ENCODE data around the gene ABHD14A.

ABHD14A gene

DNA sequence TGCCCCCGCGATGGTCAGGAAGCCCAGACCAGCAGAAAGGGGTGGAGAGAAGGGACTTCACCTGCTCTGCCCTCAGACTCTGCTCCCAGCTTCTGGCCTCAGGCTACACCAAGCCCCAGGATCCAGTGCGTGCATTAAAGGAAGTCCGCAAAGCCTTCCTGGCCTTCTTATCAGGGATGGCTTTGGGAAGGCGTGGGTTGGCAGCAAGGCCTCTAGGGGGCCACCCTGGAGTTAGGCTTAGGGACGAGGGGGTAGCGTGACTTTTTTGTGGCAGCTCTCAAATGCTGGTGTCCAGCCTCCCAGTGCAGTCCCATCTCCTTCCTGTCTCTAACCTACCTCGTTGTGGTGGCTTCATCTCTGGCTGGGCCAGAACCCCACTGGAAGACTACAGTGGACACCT lies 39.7 kb downstream of the ABHD14A start:
- Histone ChIP-seq H3K9me3 (ENCODE audit: control insufficient read depth, low read length) (no peaks in the 10 kb centered on the region), H3K4me1 (ENCODE audit: control insufficient read depth, insufficient read depth, low read length) (no peaks in the 10 kb centered on the region), H3K9ac (ENCODE audit: low read length) (no peak overlapping the region), H3K27me3 (ENCODE audit: control insufficient read depth, insufficient read depth, low read length) (no peaks in the 10 kb centered on the region), H3K4me3 (ENCODE audit: low read length) (no peak overlapping the region), H3K36me3 (ENCODE audit: control insufficient read depth, insufficient read depth, low read length) (no peaks in the 10 kb centered on the region)

DNA sequence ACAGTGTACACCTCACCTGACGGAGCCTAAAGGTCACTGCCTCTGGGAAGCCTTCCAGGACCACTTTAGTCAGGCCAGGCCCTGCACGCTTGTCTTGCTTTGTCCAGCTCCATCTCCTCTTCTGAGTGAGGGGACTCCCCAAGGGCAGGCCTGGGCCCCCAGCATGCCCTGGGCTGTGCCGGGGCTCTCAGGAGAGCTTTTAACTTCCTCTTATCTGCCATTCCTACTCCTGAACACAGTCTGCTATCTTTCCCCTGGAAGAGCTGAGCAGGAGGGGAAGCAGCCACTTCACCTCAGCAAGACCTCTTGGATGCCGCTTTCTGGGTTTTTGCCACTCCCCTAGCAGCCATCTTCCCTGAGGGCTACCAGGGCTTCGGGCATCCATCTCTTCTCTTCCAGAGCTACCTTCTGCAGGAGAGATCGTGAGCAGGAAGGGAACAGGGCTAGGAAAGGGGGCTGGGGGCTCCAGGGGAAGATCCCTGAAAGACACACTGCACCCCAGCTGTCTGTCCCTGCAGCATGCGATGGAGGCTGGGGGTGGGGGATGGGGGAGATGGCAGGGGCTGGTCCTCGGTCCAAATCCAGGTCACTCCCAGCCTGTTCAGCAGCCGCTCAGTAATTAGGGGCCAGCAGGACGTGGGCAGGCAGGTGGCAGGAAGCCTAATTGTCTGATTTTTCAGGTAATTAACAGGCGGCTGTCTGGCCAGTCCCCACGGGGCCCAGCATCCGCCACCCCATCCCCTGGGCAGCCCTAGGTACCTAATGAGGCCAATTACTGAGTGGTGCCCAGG lies 40.8 kb downstream of the ABHD14A start:
- H3K4me1 ChIP-seq (ENCODE audit: control insufficient read depth, insufficient read depth, low read length) = no peaks in the 10 kb centered on the region
- no peak overlapping the region for H3K9ac ChIP-seq (ENCODE audit: low read length)
- H3K36me3 ChIP-seq (ENCODE audit: control insufficient read depth, insufficient read depth, low read length) = no peaks in the 10 kb centered on the region
- H3K27me3 ChIP-seq (ENCODE audit: control insufficient read depth, insufficient read depth, low read length) = no peaks in the 10 kb centered on the region
- no peak overlapping the region for H3K4me3 ChIP-seq (ENCODE audit: low read length)
- no peaks in the 10 kb centered on the region for H3K9me3 ChIP-seq (ENCODE audit: control insufficient read depth, low read length)

DNA sequence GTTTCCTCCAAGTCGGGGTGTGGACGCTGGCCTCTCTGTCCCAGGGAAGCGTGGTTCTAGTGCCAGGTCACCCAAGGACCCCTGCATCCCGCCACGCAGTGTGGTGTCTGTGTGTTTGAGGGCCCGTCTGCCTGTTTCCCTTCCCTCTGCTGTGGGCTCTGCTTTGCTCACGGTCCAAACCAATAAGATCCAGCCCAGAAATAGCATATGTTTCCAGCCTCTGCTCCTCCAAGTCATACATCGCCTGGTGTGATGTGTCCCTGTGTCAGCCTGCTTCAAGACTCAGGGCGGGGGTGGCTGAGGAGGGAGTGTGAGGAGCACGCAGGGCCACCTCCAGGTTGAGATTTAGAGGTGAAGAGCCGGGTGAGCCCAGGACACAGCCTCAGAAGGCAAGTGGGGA lies 42.7 kb downstream of the ABHD14A start:
- Histone ChIP-seq H3K9ac (ENCODE audit: low read length) (no peak overlapping the region), H3K9me3 (ENCODE audit: control insufficient read depth, low read length) (no peaks in the 10 kb centered on the region), H3K36me3 (ENCODE audit: control insufficient read depth, insufficient read depth, low read length) (no peaks in the 10 kb centered on the region), H3K4me1 (ENCODE audit: control insufficient read depth, insufficient read depth, low read length) (no peaks in the 10 kb centered on the region), H3K4me3 (ENCODE audit: low read length) (no peak overlapping the region), H3K27me3 (ENCODE audit: control insufficient read depth, insufficient read depth, low read length) (no peaks in the 10 kb centered on the region)

DNA sequence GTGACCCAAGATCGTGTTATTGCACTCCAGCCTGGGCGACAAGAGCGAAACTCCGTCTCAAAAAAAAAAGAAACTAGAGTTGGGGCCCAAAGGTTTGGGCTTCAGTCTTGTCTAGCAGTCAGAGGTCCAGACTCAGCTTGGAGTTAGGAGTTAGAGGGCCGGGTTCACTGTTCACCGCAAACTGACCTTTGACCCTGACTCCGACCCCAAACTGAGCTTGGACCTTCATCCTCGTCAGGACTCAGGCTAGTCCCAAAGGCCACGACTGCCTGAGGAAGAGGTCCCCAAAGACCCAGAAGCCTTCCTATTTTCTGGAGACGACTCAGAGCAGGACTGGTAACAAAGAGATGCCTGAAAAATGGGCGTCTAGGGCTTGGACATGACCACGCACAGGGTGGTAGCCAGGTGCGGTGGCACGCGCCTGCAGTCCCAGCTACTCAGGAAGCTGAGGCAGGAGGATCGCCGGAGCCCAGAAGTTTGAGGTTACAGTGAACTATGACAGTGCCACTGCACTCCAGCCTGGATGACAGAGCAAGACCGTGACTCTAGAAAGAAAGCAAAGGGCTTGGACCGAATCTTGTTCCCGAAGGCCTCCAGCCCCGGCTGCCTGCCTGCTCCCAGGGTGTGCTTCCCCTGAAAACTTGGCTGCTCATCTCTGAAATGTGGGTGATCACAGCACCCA lies 43.6 kb downstream of the ABHD14A start:
- Histone ChIP-seq H3K9ac (ENCODE audit: low read length) (no peak overlapping the region), H3K36me3 (ENCODE audit: control insufficient read depth, insufficient read depth, low read length) (no peaks in the 10 kb centered on the region), H3K27me3 (ENCODE audit: control insufficient read depth, insufficient read depth, low read length) (no peaks in the 10 kb centered on the region), H3K4me3 (ENCODE audit: low read length) (no peak overlapping the region), H3K4me1 (ENCODE audit: control insufficient read depth, insufficient read depth, low read length) (no peaks in the 10 kb centered on the region), H3K9me3 (ENCODE audit: control insufficient read depth, low read length) (no peaks in the 10 kb centered on the region)

DNA sequence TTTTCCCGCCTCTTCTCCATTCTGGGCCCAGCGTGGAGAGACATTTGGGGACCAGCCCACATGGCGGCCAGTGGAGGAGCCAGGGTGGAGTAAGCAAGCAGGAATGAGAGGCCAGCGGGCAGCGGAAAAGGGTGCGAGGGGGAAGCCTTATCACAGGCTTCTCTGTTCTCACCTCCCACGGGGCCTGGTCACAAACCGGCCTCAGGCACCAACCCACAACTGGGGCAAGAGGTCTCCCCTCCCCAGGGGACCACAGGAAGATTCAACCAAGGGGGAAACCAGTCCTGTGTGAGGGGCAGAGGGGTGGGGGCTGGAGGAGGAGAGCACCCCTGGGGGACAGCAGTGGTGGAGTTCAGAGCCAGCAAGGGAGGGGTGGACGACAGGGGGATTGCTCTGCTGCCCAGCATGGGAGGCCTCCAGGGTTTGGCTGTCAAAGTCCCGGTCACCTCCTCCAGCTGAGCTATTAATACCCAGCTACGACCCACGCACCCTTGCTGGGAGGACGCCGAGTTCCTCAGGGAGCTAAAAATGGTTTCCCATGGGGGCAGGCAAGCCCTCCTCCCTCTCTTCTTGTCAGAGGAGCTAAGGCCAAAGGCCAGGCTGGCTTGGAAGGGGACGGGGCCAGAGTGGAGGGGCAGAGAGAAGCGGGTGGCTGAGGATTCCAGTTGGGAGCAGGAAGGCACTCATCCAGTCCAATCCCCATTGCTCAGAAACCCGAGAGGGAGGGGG lies 44.7 kb downstream of the ABHD14A start:
- H3K4me3 ChIP-seq (ENCODE audit: low read length) = no peak overlapping the region
- H3K9ac ChIP-seq (ENCODE audit: low read length) = no peak overlapping the region
- no peaks in the 10 kb centered on the region for H3K9me3 ChIP-seq (ENCODE audit: control insufficient read depth, low read length)
- H3K27me3 ChIP-seq (ENCODE audit: control insufficient read depth, insufficient read depth, low read length) = no peaks in the 10 kb centered on the region
- H3K4me1 ChIP-seq (ENCODE audit: control insufficient read depth, insufficient read depth, low read length) = no peaks in the 10 kb centered on the region
- H3K36me3 ChIP-seq (ENCODE audit: control insufficient read depth, insufficient read depth, low read length) = no peaks in the 10 kb centered on the region

DNA sequence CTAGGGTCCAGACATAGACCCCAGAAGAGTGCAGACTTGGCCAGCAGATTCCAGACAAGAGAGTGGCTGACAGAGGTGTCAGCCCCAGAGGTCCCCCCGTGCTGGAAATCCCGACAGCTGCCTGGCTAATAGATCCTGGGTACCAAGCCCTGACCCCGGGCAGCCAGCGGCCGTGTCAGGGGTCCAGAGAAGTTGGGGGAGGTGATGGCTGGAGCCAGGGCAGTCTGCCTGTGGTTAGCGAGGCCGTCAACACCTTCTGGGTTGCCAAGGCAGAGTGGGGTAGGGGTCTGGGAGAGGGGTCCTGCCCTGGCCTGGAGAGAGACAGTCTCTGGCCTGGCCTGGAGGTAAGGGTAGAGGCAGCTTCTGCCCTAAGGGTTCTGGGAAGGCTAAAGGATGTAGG lies 45.9 kb downstream of the ABHD14A start:
- Histone ChIP-seq H3K4me3 (ENCODE audit: low read length) (no peak overlapping the region), H3K27me3 (ENCODE audit: control insufficient read depth, insufficient read depth, low read length) (no peaks in the 10 kb centered on the region), H3K36me3 (ENCODE audit: control insufficient read depth, insufficient read depth, low read length) (no peaks in the 10 kb centered on the region), H3K9me3 (ENCODE audit: control insufficient read depth, low read length) (no peaks in the 10 kb centered on the region), H3K9ac (ENCODE audit: low read length) (no peak overlapping the region), H3K4me1 (ENCODE audit: control insufficient read depth, insufficient read depth, low read length) (no peaks in the 10 kb centered on the region)

DNA sequence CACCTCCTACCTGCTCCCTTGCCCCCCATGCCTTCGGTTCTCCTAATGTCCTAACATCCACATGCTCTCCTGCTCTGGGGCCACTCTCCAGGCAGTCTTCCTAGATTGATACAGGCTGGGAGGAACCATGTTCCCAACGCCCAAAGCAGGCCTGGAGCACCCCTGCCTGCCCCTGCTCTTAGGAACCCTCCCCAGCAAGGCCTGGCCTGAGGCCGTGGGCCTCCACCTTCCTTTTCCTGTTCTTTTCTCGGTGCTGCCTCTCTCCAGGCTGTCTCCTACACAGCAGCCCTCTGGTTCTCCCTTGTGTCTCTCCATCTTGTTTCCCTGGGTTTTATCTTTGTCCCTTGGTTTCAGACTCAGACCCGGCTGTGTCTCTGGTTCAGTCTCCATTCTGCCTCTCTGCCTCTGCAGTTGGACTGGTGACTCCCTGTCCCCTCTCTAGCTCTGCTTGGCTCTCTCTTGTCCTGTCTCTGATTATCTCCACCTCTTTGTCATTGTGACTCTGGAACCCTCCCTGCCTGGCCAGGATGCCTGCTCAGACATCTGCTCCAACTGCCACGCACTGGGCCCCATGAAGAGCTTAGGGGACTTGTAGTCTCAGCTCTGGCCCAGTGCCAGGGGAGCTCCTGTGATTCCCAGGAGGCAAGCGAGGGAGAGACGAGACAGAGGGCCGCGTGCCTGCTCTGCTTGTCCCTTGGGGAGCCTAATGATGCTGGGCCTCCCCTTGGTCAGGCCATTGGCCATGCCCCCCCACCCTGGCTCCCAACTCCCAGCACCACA lies 46.8 kb downstream of the ABHD14A start:
- no peaks in the 10 kb centered on the region for H3K27me3 ChIP-seq (ENCODE audit: control insufficient read depth, insufficient read depth, low read length)
- H3K36me3 ChIP-seq (ENCODE audit: control insufficient read depth, insufficient read depth, low read length) = no peaks in the 10 kb centered on the region
- H3K9ac ChIP-seq (ENCODE audit: low read length) = no peak overlapping the region
- no peaks in the 10 kb centered on the region for H3K4me1 ChIP-seq (ENCODE audit: control insufficient read depth, insufficient read depth, low read length)
- H3K9me3 ChIP-seq (ENCODE audit: control insufficient read depth, low read length) = no peaks in the 10 kb centered on the region
- H3K4me3 ChIP-seq (ENCODE audit: low read length) = no peak overlapping the region

DNA sequence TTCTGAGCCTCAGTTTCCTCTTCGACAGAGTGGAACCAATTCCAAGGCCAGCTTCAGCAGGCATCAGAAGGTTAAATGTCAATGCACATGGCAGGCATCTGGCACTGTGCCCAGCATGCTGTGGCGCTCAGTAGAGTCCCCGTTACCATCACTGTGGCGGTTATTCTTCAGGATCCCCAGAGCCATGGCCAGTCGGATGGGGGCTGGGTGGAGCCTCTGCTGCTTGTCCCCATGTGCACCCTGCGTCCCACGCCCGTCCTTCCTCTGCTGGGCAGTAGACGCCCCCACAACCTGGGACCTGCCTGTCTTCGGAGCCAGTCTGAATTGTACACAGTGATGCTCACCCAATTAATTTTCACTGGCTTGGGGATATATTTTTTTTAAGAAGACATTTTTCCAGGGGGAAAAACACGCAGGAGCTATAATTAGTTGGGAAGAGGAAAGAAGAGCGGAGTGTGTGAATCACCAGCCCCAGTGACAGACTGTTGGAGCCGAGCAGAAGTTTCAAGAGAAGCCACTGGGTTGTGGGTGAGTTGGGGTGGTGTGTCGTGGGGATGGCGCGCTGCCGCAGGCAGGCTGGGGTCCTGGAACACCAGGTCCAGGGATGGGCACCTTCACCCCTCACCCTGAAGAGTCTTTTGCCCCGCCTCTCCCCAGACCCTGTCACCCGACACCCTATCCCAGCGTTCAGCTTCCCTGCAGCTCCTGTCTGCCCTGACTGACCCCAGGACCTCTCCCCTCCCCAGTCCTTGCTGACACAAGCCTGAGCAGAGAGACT lies 47.6 kb downstream of the ABHD14A start:
- H3K36me3 ChIP-seq (ENCODE audit: control insufficient read depth, insufficient read depth, low read length) = no peaks in the 10 kb centered on the region
- no peaks in the 10 kb centered on the region for H3K27me3 ChIP-seq (ENCODE audit: control insufficient read depth, insufficient read depth, low read length)
- H3K9me3 ChIP-seq (ENCODE audit: control insufficient read depth, low read length) = no peaks in the 10 kb centered on the region
- no peak overlapping the region for H3K9ac ChIP-seq (ENCODE audit: low read length)
- H3K4me3 ChIP-seq (ENCODE audit: low read length) = no peak overlapping the region
- H3K4me1 ChIP-seq (ENCODE audit: control insufficient read depth, insufficient read depth, low read length) = no peaks in the 10 kb centered on the region

DNA sequence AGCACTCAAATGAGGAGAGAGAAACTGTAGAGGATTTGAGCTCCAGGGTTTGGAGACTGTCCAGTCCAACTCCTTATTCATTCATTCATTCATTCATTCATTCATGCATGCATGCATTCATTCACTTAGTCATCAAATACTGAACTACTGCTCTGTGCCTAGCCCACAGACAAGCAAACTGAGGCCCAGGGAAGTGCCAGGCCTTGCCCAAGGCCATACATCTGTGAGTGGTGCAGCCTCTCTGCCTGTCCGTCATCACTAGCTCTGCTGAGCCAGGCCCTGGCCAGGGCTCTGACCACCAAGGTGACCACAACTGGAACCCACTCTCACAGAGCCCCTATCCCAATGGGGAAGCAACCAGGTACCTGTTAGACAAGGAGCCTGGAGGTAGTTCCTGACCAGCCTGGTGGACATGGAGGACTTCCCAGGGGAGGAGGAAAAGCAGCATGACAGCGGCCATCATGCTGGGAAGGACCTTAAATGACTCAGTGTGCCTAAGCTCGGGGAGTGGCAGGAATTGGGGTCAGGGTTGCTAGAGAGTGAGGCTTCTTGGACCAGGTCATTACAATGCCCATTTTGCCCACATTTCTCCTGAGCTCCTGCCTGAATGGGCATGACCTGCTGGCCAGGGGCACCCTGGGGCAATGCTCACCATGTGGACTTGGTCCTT lies 48.4 kb downstream of the ABHD14A start:
- H3K9me3 ChIP-seq (ENCODE audit: control insufficient read depth, low read length) = no peaks in the 10 kb centered on the region
- no peak overlapping the region for H3K9ac ChIP-seq (ENCODE audit: low read length)
- H3K27me3 ChIP-seq (ENCODE audit: control insufficient read depth, insufficient read depth, low read length) = no peaks in the 10 kb centered on the region
- H3K4me1 ChIP-seq (ENCODE audit: control insufficient read depth, insufficient read depth, low read length) = no peaks in the 10 kb centered on the region
- no peak overlapping the region for H3K4me3 ChIP-seq (ENCODE audit: low read length)
- H3K36me3 ChIP-seq (ENCODE audit: control insufficient read depth, insufficient read depth, low read length) = no peaks in the 10 kb centered on the region

DNA sequence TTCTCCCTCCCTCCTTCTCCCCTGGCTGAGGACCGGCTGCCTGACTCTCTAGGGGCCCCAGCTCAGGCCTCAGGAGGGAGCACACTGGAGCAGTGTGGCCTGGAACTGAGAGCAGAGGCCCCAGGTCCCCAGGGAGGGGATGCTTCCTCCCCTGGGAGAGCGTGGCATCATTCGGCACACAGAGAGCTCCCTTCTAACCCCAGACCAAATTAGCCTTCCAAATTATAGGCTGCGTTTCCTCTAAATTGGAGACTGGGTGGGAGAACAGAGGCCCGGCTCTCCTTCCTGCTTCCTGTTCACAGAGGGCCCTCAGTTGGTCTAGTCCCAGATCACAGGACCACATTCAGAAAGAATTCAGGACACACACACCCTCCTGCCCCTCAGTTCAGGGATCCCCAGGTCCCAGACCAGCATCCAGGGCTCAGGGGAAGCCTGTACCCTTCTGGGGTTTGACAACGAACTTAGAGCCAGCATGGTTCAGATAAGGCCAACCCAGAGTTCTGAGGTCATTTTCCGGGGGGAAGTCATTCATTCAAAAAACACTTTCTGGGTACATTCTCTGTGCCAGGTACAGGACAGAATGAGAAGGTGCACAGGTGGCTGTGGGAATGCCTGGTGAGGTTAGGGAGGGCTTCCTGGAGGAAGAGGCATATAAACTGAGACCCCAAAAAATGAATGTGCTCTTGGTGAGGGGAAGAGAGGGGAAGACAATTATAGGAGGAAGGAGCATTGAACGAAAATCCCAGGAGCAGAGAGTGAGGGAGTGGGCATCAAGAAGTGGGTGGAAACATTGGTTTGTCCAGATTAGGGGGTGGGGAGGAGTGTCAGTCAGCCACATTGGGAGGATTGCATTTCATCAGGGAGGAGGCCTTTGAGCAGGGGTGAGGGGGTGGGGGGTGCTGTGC lies 49.2 kb downstream of the ABHD14A start:
- Histone ChIP-seq H3K4me3 (ENCODE audit: low read length) (no peak overlapping the region), H3K9ac (ENCODE audit: low read length) (no peak overlapping the region), H3K27me3 (ENCODE audit: control insufficient read depth, insufficient read depth, low read length) (no peaks in the 10 kb centered on the region), H3K9me3 (ENCODE audit: control insufficient read depth, low read length) (no peaks in the 10 kb centered on the region), H3K4me1 (ENCODE audit: control insufficient read depth, insufficient read depth, low read length) (no peaks in the 10 kb centered on the region), H3K36me3 (ENCODE audit: control insufficient read depth, insufficient read depth, low read length) (no peaks in the 10 kb centered on the region)
